GM12892 (cell line): ENCODE measurements around the gene HEBP1.

ENCODE experiments used
- POLR2A ChIP-seq: IDR thresholded peaks from 2 replicates; pipeline ENCODE4 v1.6.1; 2011; ENCODE audit warnings: low read depth, low read length, control low read depth
- POLR2AphosphoS5 ChIP-seq: IDR thresholded peaks from 2 replicates; pipeline ENCODE4 v1.6.1; 2011; ENCODE audit warnings: low read depth, low read length, control low read depth

DNA sequence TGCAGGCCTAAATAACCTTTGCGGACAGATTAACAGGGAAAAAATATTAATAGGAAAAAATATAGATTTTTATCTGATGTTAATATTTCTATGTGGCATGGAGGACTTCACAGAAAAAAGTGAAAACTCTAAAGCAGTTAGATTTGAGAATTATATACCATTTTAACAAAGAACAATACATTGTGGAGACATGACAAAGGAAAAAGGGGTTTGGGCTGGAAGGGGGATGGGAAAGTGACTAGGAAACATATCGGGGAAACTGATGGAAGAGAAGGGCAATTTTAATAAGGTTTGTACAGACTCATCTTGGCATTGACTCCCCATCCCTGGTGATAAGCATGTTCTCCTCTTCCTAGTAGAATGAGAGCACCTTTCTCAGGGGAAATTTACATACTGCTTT lies 27.0 kb downstream of the HEBP1 start:
- TF ChIP-seq POLR2A (no peak), POLR2AphosphoS5 (no peak)
